ENCODE results near the gene LNPEP.
"Not testable (repeated sequence)": the region's sequence is repeated elsewhere in the genome, so short reads cannot be mapped to it uniquely, and the experiment has no call there.

LNPEP gene

GRCh38 chr5:96928931-96929708, 6.8 kb upstream of the LNPEP start:
- no peaks in the 10 kb centered on the region for H3K27me3 ChIP-seq (ENCODE audit: control insufficient read depth, insufficient read depth, low read length, poor library complexity, severe bottlenecking)
- 92 to 93% methylated on average over 7 of the region's 7 CpGs for WGBS, 2 experiments

GRCh38 chr5:96930058-96930457, 5.8 kb upstream of the LNPEP start:
- Histone ChIP-seq H3K36me3 (ENCODE audit: control insufficient read depth, insufficient read depth, low read length) (no peaks in the 10 kb centered on the region), H3K27me3 (ENCODE audit: control insufficient read depth, insufficient read depth, low read length, poor library complexity, severe bottlenecking) (no peaks in the 10 kb centered on the region), H3K9me3 (ENCODE audit: control insufficient read depth, low read length) (no peaks in the 10 kb centered on the region), H3K4me1 (ENCODE audit: control insufficient read depth, insufficient read depth, low read length) (peaks cover 6% of the 10 kb centered on the region), H3K4me3 (ENCODE audit: insufficient read depth, low read depth, low read length) (no peak overlapping the region), H3K27ac (ENCODE audit: insufficient read depth, low read depth, low read length, poor library complexity, severe bottlenecking) (no peak overlapping the region)
- 89 to 95% methylated on average over 3 of the region's 3 CpGs for WGBS, 2 experiments

More at GRCh38 chr5:96928931-96929708, 6.8 kb upstream of the LNPEP start:
- peaks cover 8% of the 10 kb centered on the region for H3K4me1 ChIP-seq (ENCODE audit: control insufficient read depth, insufficient read depth, low read length)
- no peak overlapping the region for H3K27ac ChIP-seq (ENCODE audit: insufficient read depth, low read depth, low read length, poor library complexity, severe bottlenecking)
- no peaks in the 10 kb centered on the region for H3K36me3 ChIP-seq (ENCODE audit: control insufficient read depth, insufficient read depth, low read length)
- H3K9me3 ChIP-seq (ENCODE audit: control insufficient read depth, low read length), result no peaks in the 10 kb centered on the region
- H3K4me3 ChIP-seq (ENCODE audit: insufficient read depth, low read depth, low read length), result no peak overlapping the region

- Histone ChIP-seq H3K4me1 (ENCODE audit: control insufficient read depth, insufficient read depth, low read length) (peaks cover 6% of the 10 kb centered on the region), H3K9me3 (ENCODE audit: control insufficient read depth, low read length) (no peaks in the 10 kb centered on the region), H3K4me3 (ENCODE audit: insufficient read depth, low read depth, low read length) (no peak overlapping the region), H3K27ac (ENCODE audit: insufficient read depth, low read depth, low read length, poor library complexity, severe bottlenecking) (no peak overlapping the region), H3K36me3 (ENCODE audit: control insufficient read depth, insufficient read depth, low read length) (no peaks in the 10 kb centered on the region), H3K27me3 (ENCODE audit: control insufficient read depth, insufficient read depth, low read length, poor library complexity, severe bottlenecking) (no peaks in the 10 kb centered on the region)
- WGBS, 2 experiments, result 90 to 92% methylated on average over 3 of the region's 3 CpGs
These were observed 5.3 kb upstream of the LNPEP start for GRCh38 chr5:96930589-96930988.

GRCh38 chr5:96931037-96931436, 4.8 kb upstream of the LNPEP start:
- 88 to 93% methylated on average over 2 of the region's 2 CpGs for WGBS, 2 experiments
- not testable (repeated sequence) for H3K4me1 ChIP-seq (ENCODE audit: control insufficient read depth, insufficient read depth, low read length); H3K27me3 ChIP-seq (ENCODE audit: control insufficient read depth, insufficient read depth, low read length, poor library complexity, severe bottlenecking); H3K27ac ChIP-seq (ENCODE audit: insufficient read depth, low read depth, low read length, poor library complexity, severe bottlenecking); H3K4me3 ChIP-seq (ENCODE audit: insufficient read depth, low read depth, low read length); H3K9me3 ChIP-seq (ENCODE audit: control insufficient read depth, low read length); H3K36me3 ChIP-seq (ENCODE audit: control insufficient read depth, insufficient read depth, low read length)

- no peak overlapping the region for H3K4me3 ChIP-seq (ENCODE audit: insufficient read depth, low read depth, low read length)
- H3K4me1 ChIP-seq (ENCODE audit: control insufficient read depth, insufficient read depth, low read length), result peaks cover 6% of the 10 kb centered on the region
- H3K27me3 ChIP-seq (ENCODE audit: control insufficient read depth, insufficient read depth, low read length, poor library complexity, severe bottlenecking), result peaks cover 6% of the 10 kb centered on the region
- no peaks in the 10 kb centered on the region for H3K36me3 ChIP-seq (ENCODE audit: control insufficient read depth, insufficient read depth, low read length)
- no peaks in the 10 kb centered on the region for H3K9me3 ChIP-seq (ENCODE audit: control insufficient read depth, low read length)
- no peak overlapping the region for H3K27ac ChIP-seq (ENCODE audit: insufficient read depth, low read depth, low read length, poor library complexity, severe bottlenecking)
- WGBS, 2 experiments, result 75 to 97% methylated on average over 1 of the region's 1 CpG
These were observed 4.3 kb upstream of the LNPEP start for GRCh38 chr5:96931605-96932004.

- Histone ChIP-seq H3K4me1 (ENCODE audit: control insufficient read depth, insufficient read depth, low read length) (peaks cover 8% of the 10 kb centered on the region), H3K4me3 (ENCODE audit: insufficient read depth, low read depth, low read length) (no peak overlapping the region), H3K27me3 (ENCODE audit: control insufficient read depth, insufficient read depth, low read length, poor library complexity, severe bottlenecking) (peaks cover 10% of the 10 kb centered on the region), H3K27ac (ENCODE audit: insufficient read depth, low read depth, low read length, poor library complexity, severe bottlenecking) (no peak overlapping the region), H3K36me3 (ENCODE audit: control insufficient read depth, insufficient read depth, low read length) (no peaks in the 10 kb centered on the region), H3K9me3 (ENCODE audit: control insufficient read depth, low read length) (no peaks in the 10 kb centered on the region)
- 89 to 97% methylated on average over 5 of the region's 5 CpGs for WGBS, 2 experiments
These were observed 3.9 kb upstream of the LNPEP start for GRCh38 chr5:96932026-96932425.

- Histone ChIP-seq H3K9me3 (ENCODE audit: control insufficient read depth, low read length) (no peaks in the 10 kb centered on the region), H3K36me3 (ENCODE audit: control insufficient read depth, insufficient read depth, low read length) (no peaks in the 10 kb centered on the region), H3K27me3 (ENCODE audit: control insufficient read depth, insufficient read depth, low read length, poor library complexity, severe bottlenecking) (peaks cover 24% of the 10 kb centered on the region), H3K4me1 (ENCODE audit: control insufficient read depth, insufficient read depth, low read length) (peaks cover 14% of the 10 kb centered on the region), H3K27ac (ENCODE audit: insufficient read depth, low read depth, low read length, poor library complexity, severe bottlenecking) (peak overlapping the region; percentile 90), H3K4me3 (ENCODE audit: insufficient read depth, low read depth, low read length) (peak overlapping the region; percentile 53)
- WGBS, 2 experiments, result 33 to 35% methylated on average over 13 of the region's 13 CpGs
These were observed 1.8 kb upstream of the LNPEP start for GRCh38 chr5:96933764-96934707.

- Histone ChIP-seq H3K9me3 (ENCODE audit: control insufficient read depth, low read length) (no peaks in the 10 kb centered on the region), H3K4me1 (ENCODE audit: control insufficient read depth, insufficient read depth, low read length) (peaks cover 14% of the 10 kb centered on the region), H3K27ac (ENCODE audit: insufficient read depth, low read depth, low read length, poor library complexity, severe bottlenecking) (peak overlapping the region; percentile 90), H3K4me3 (ENCODE audit: insufficient read depth, low read depth, low read length) (peak overlapping the region; percentile 53), H3K27me3 (ENCODE audit: control insufficient read depth, insufficient read depth, low read length, poor library complexity, severe bottlenecking) (peaks cover 24% of the 10 kb centered on the region), H3K36me3 (ENCODE audit: control insufficient read depth, insufficient read depth, low read length) (no peaks in the 10 kb centered on the region)
- 0% methylated on average over 80 of the region's 80 CpGs for WGBS, 2 experiments
These were observed 947 bp upstream of the LNPEP start for GRCh38 chr5:96934708-96935558.

- no peak overlapping the region for H3K27ac ChIP-seq (ENCODE audit: insufficient read depth, low read depth, low read length, poor library complexity, severe bottlenecking)
- 2 to 3% methylated on average over 27 of the region's 27 CpGs for WGBS, 2 experiments
- no peaks in the 10 kb centered on the region for H3K36me3 ChIP-seq (ENCODE audit: control insufficient read depth, insufficient read depth, low read length)
- H3K27me3 ChIP-seq (ENCODE audit: control insufficient read depth, insufficient read depth, low read length, poor library complexity, severe bottlenecking), result peaks cover 24% of the 10 kb centered on the region
- peak overlapping the region; percentile 53 for H3K4me3 ChIP-seq (ENCODE audit: insufficient read depth, low read depth, low read length)
- H3K9me3 ChIP-seq (ENCODE audit: control insufficient read depth, low read length), result no peaks in the 10 kb centered on the region
- H3K4me1 ChIP-seq (ENCODE audit: control insufficient read depth, insufficient read depth, low read length), result peaks cover 14% of the 10 kb centered on the region
These were observed 796 bp downstream of the LNPEP start for GRCh38 chr5:96936431-96937320.
